GM12801 (cell line): ENCODE data around the gene MAPKAP1.

Experiments
- TF ChIP-seq, protein P1 (sequence below): IDR thresholded peaks from one replicate; pipeline ENCODE4 v1.5.1; 2011; ENCODE audit warnings: control low read depth; ENCODE audit not compliant: insufficient read length; ENCODE audit errors: extremely low read depth

MAPKAP1 gene

DNA sequence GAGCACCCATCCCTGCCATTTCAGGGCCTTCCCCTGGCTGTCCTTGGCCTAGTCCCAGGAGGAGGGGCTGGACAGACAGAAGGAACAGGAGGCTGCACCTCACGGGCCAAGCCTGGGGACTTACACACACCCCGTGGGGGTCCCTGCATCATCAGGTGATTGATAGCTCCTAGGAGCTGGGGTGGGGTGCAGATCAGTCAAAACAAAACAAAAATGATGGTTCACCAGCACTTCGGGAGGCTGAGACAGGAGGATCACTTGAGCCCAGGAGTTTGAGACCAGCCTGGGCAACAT lies 276.0 kb downstream of the MAPKAP1 start:
- TF ChIP-seq, protein P1, sequence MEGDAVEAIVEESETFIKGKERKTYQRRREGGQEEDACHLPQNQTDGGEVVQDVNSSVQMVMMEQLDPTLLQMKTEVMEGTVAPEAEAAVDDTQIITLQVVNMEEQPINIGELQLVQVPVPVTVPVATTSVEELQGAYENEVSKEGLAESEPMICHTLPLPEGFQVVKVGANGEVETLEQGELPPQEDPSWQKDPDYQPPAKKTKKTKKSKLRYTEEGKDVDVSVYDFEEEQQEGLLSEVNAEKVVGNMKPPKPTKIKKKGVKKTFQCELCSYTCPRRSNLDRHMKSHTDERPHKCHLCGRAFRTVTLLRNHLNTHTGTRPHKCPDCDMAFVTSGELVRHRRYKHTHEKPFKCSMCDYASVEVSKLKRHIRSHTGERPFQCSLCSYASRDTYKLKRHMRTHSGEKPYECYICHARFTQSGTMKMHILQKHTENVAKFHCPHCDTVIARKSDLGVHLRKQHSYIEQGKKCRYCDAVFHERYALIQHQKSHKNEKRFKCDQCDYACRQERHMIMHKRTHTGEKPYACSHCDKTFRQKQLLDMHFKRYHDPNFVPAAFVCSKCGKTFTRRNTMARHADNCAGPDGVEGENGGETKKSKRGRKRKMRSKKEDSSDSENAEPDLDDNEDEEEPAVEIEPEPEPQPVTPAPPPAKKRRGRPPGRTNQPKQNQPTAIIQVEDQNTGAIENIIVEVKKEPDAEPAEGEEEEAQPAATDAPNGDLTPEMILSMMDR: no peak

DNA sequence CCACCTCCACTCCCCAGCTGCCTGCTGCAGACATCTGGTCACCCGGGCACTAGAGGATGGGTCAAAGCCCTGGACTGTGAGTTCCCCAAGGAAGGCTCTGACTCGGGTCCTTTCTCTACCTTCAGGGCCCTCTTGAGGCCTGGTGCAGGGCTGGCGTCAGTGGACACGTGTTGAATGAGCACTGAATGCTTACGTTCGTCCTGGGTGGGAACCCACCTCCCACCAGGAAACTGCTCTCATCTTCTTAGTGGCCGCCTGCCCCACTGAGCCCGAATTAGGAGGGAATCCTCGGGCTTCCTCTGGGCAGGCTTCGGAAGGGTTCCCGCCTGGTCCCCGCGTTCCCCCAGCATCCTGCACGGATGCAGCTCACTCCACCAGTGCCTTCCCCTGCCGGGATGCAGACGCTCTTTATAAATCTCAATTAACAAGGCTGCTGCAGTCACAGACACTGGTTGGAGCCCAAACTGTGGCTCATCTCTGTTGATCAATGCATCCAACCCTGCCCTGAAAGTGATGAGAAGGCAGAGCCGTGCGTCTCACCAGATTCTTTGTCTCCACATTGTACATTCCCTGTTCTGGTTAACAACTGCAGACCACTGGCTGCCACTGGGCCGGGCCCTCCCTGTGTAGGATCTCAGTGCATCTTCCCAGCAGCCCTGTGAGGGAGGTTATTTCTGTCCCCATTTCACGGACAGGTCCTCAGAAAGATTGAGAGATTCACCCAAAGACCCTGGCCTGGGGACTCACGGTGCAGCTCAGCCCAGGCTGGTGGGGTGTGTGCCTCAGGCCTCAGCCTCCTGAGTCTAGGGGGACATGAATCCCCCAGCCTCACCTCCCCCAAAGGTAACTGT lies 276.6 kb downstream of the MAPKAP1 start:
- TF ChIP-seq, protein P1: no peak

- TF ChIP-seq, protein P1: no peak
Observed at GRCh38 chr9:125429476-125430160, 277.4 kb downstream of the MAPKAP1 start.

DNA sequence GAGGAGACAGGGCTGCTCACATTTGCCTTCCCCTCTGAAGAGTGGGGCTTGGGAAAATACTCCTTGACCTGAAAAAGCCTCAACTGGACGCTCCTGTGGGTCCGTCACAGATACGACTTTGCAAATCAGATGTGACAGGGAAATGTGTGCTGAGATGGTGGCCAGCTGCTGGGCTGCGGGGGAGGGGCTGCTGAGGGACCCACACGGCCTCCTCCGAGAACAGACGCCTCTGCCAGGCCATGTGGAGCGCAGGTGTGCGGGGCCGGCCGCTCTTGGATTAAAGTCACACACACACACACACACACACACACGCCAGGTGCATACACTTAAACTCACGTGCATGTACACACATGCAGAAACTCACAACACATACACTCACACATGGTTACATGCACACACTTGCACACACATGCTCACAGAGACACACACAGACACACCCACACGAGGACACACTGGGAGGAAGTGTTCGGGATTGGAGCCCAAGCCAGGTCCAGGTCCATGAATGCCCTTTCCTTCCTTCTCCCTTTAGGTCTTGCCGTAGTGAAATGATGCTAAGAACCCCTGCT lies 278.0 kb downstream of the MAPKAP1 start:
- TF ChIP-seq, protein P1: no peak

GRCh38 chr9:125428060-125428901 lies 278.7 kb downstream of the MAPKAP1 start:
- TF ChIP-seq, protein P1: no peak

GRCh38 chr9:125427556-125427955 lies 279.5 kb downstream of the MAPKAP1 start:
- TF ChIP-seq, protein P1: no peak

DNA sequence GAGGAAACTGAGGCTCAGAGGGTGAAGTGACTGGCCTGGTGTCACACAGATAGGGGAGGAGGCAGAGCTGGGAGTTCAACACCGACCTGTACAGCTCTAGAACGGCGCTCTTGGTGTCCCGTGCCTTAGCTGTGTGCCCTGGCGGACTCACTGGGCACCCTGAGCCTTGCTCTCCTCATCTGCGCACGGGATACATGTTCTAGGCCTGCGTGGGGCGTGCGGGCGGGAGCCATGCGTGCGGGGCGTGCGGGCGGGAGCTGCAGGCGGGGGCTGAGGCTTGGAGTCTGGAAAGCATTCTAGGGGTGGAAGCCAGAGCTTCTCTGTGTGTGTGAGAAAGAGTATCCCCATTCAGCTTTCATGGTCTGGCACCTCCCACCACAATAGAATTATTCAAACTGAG lies 280.1 kb downstream of the MAPKAP1 start:
- TF ChIP-seq, protein P1: no peak
